HG02852 (cell line): Measurements from ENCODE around the gene MPHOSPH9.

Experiments used
- ATAC-seq: cut with Tn5 transposase; IDR thresholded peaks from one replicate; pipeline ENCODE4 v1.9.1; 2021; ENCODE audit warnings: mild to moderate bottlenecking, moderate library complexity; ENCODE audit not compliant: unreplicated experiment

MPHOSPH9 gene

GRCh38 chr12:123132951-123133619, 99.9 kb downstream of the MPHOSPH9 start:
- no peak for ATAC-seq

DNA sequence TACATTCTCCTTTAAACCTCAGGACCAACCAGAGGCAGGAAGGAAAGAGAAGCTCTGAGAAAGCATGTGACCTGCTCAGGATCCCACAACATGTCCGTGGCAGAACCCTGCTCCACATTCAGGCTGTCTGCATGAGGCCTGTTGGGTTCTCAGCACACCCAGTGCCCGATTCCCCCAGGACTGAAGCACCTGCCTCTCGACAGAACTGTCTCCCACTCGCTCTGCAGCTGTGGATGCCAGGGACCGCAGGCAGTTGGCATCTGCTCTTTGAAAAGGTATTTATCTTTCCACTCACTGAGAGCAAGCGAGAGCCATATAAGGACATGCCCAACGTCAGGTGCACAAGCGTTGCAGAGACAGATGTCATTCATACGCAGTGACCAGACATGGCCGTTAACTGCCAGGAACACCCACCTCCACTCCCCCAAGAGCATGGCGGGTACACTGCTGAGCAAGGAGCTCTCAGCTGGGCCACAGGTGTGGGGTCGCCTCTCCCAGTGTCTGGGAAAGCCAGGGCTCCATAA, 101.0 kb downstream of the MPHOSPH9 start:
- ATAC-seq, result no peak

GRCh38 chr12:123131291-123131832, 101.6 kb downstream of the MPHOSPH9 start:
- no peak for ATAC-seq

GRCh38 chr12:123129621-123130020, 103.3 kb downstream of the MPHOSPH9 start:
- ATAC-seq, result no peak

DNA sequence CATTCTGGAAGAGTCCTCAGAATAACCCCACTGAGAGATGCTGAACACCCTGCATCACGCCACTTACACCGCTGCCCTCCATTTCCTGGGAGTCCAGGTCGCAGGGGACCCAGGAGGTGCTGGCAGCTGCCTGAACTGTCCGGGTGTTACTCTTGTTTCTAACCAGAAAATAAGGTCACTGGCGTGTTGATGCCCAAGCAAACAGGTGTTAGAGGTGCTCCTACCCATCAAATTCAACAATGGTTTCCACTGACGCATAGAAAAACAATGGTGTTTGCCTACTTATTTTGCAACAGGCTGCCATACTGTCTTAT, 105.8 kb downstream of the MPHOSPH9 start:
- ATAC-seq, result no peak

GRCh38 chr12:123126294-123127181, 106.4 kb downstream of the MPHOSPH9 start:
- no peak for ATAC-seq

DNA sequence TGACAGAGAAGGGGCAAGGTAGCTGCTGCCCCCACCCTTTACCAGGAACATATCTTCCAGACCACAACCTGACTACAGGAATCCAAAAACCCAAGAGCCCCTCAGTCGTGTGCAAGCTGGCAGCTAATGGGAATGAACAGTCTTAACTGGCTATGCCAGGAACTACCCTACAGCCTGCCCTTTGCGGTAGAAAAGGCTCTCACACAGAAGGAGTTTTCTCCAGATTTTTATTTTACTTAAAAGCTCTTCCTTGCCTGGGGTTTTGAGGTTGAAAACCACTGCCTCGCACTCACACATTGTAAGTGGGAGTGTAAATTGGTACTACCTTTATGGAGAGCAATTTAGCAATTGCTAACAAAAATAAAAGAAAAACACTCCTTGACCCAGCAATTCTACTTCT, 110.3 kb downstream of the MPHOSPH9 start:
- ATAC-seq, result no peak

GRCh38 chr12:123121670-123122069, 111.3 kb downstream of the MPHOSPH9 start:
- no peak for ATAC-seq

GRCh38 chr12:123120452-123121166, 112.3 kb downstream of the MPHOSPH9 start:
- no peak for ATAC-seq

GRCh38 chr12:123119808-123120207, 113.1 kb downstream of the MPHOSPH9 start:
- ATAC-seq, result peak; percentile 90

- no peak for ATAC-seq
Measured at GRCh38 chr12:123118497-123118896, 114.4 kb downstream of the MPHOSPH9 start.

- ATAC-seq, result no peak
Measured at GRCh38 chr12:123115409-123116121, 117.4 kb downstream of the MPHOSPH9 start.

GRCh38 chr12:123114304-123115083, 118.4 kb downstream of the MPHOSPH9 start:
- no peak for ATAC-seq

- ATAC-seq, result no peak
Measured at GRCh38 chr12:123113026-123113425, 119.9 kb downstream of the MPHOSPH9 start.

DNA sequence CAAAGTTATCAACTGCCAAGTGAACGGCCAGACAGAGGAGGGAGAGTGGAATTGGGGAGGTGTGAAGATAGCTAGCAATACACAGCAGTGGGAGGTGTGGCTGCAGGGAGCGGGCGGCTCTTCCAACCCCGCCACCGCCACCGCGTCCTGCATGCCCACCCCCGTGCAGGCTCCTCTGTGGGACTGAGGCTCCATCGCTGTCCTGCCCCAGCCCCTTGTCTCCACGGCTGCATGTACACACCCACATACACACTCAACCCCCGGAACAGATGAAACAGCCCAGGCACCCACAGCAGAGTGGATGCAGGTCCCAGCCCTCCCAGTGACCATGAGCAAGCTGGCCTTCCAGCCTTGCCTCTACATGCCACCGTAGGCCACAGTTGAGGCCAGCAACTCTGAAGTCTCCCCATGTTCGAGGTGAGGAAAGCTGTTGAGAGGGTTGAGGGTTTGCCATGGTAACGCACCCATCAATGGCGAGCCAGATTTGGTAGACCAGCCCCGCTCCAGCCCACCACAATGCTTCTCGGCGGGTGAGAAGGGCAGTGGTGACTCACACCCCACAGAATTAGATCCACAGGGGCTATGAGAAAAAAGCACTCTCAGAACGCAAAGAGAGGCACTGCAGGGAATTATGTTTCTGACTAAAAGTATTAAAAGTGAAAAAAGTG, 121.3 kb downstream of the MPHOSPH9 start:
- no peak for ATAC-seq

GRCh38 chr12:123109319-123109772, 123.6 kb downstream of the MPHOSPH9 start:
- no peak for ATAC-seq

DNA sequence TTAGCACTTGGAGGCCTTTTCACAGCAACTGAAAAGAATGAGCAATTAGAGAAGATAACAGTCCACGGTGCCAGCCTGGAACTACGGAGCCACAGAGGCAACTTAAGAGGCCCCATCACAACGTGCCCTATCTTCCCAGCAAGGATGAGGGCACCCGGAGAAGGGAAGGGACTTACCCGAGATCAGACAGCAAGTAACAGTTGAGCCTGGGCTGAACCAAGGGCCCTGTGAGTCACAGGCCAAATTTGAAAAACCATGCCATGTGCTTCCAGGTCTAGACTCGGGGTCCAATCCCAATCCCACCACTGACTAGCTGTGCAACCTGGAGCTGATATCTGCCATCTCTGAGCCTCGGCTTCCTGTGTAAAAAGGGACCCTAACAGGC, 124.3 kb downstream of the MPHOSPH9 start:
- no peak for ATAC-seq

DNA sequence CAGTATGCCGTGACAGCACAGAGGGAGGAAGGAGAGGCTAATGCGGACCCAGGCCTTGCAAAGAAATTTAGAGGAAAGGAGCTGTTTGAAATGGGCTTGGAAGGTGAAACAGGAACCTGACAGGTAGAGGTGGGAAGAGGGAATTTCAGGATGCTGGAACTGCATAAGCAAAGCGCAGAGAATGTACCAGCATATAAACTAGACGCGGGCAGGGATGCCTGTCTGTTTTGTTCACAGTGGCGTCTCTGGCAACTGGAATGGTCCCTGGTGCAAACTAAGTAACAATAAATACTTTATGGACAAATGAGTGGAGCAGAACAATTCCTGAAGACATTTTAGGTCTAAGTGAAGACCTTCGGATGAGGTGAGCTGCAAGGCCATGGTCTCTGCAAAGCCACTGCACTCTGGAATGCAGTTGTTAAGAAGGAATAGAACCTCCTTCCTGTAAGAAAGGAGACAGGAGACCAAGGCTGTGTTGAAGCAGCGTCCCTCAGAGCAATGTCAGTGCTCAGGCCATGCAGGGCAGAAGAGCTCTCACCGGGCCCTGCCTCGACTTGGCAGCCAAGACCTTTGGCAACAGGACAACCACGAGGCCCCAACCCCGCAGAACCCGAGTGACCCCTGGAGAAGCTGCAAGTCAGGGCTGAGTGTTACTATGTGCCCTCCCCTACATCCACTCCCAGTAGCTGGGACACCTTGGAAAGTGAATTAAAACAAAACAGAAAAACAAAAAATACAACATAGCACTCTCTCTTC, 124.8 kb downstream of the MPHOSPH9 start:
- no peak for ATAC-seq
